Gastrocnemius medialis (tissue), 4 donors: ENCODE data around the gene TRIM49. TPM values are rescaled to one million over a fixed set of nuclear protein-coding genes. Genes with fewer than 3 reads are reported as not detected.
"Not testable (repeated sequence)": the region's sequence is repeated elsewhere in the genome, so short reads cannot be mapped to it uniquely, and the experiment has no call there.

Source experiments
- ATAC-seq, 2 donors: fragments of 150-250 bp; one replicate each; pipeline ENCODE4 v1.9.1; 2016
- DNase-seq, 2 donors: peaks; one replicate each; pipeline ENCODE4 v3.0.0-alpha.2; 2019
- H3K27ac ChIP-seq, 4 donors: fragments of 200-600 bp; sonication (generic); 1 replicate in 1 of 4; 2 replicates in 3 of 4; pipeline ENCODE4 v1.5.1; 2016 to 2018; ENCODE audit warnings: mild to moderate bottlenecking in 2 of 4, moderate library complexity in 1 of 4
- H3K27me3 ChIP-seq, 3 donors: fragments of 200-600 bp; sonication (generic) in 2 of 3; 1 replicate in 1 of 3; 2 replicates in 2 of 3; pipeline versions ENCODE4 v1.5.1 to v1.6.0; 2016 to 2019; ENCODE audit warnings: mild to moderate bottlenecking in 1 of 3, moderate library complexity in 1 of 3
- H3K36me3 ChIP-seq, 2 donors: fragments of 200-600 bp; sonication (generic) in 1 of 2; one replicate each; pipeline ENCODE4 v1.5.1; 2017 to 2018
- H3K4me1 ChIP-seq, 2 donors: fragments of 200-600 bp; sonication (generic) in 1 of 2; one replicate each; pipeline ENCODE4 v1.5.1; 2016 to 2017; ENCODE audit warnings: mild to moderate bottlenecking in 2 of 2
- H3K4me3 ChIP-seq, 4 donors: fragments of 200-600 bp; sonication (generic) in 3 of 4; 1 replicate in 1 of 4; 2 replicates in 3 of 4; pipeline ENCODE4 v1.5.1; 2016 to 2019; ENCODE audit warnings: mild to moderate bottlenecking in 2 of 4
- H3K9me3 ChIP-seq, 3 donors: fragments of 200-600 bp; sonication (generic) in 2 of 3; 1 replicate in 1 of 3; 2 replicates in 2 of 3; pipeline ENCODE4 v1.5.1; 2016 to 2019
- in situ Hi-C, 4 donors: fragments of 200-750 bp; cut with MboI; loops; one replicate each; pipeline versions ENCODE4 v1.15.0 to v1.8.0; 2017; ENCODE audit warnings: low sequenced_read_pairs in 4 of 4
- intact Hi-C: fragments of 100-400 bp; cut with DNase I; formaldehyde crosslinking; loops from one replicate; pipeline ENCODE4 v1.15.1; 2023; ENCODE audit warnings: low total_unique reads
- total RNA-seq, 4 donors: library from RNA; depleted of rRNA; stranded (reverse); fragments of >200 nt; gene quantifications; one replicate each; pipeline versions ENCODE4 v1.1.0 to v1.2.3, GENCODE V29; 2016

The TRIM49 gene, protein sequence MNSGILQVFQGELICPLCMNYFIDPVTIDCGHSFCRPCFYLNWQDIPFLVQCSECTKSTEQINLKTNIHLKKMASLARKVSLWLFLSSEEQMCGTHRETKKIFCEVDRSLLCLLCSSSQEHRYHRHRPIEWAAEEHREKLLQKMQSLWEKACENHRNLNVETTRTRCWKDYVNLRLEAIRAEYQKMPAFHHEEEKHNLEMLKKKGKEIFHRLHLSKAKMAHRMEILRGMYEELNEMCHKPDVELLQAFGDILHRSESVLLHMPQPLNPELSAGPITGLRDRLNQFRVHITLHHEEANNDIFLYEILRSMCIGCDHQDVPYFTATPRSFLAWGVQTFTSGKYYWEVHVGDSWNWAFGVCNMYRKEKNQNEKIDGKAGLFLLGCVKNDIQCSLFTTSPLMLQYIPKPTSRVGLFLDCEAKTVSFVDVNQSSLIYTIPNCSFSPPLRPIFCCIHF
- not detected for total RNA-seq

DNA sequence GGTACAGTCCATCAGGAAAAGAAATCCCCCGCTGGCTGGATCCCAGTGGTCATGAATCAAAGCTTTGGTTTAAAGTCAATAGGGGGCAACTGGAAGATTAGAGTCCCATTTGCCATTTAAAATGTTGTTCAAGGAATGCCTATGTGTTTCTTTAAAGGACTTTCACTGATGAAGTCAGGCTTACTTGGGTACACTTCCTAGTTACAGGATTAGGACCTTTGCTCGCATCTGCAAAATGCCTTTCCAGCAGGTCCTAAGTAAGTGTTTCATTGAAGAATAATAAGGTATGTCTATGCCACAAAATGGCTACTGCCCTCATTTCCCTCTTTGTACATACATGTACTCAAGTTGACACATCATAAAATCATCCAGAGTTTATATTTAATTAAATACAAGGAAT lies at the start of gene TRIM49:
Gene TRIM49, minus strand, starts transcription at position 101 of the 400 bp plus-strand sequence. CDS start 4,106 bp downstream, outside the sequence.
- H3K9me3 ChIP-seq, intact Hi-C loops, H3K4me1 ChIP-seq, H3K27ac ChIP-seq, DNase-seq, H3K4me3 ChIP-seq, H3K36me3 ChIP-seq, in situ Hi-C loops, H3K27me3 ChIP-seq, ATAC-seq: not testable (repeated sequence)

DNA sequence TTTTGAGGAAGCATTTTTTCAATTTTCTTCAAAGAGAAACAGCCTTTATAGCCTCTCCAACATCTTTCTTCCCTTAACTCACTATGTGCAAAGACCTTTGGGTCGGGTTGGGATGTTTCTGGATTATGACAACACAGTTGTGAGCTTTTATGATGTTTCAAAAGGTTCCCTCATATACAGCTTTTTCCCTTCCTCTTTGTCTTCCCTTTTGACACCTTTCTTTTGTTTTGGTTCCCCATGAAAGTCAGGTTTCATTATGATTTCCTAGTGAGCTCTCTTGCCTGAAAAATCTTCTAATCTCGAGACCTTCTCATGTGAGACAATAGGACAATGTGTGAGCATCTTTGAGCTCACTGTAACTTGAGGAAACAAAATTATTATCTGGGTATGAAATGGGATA lies 18.3 kb upstream of the TRIM49 start:
- in situ Hi-C loops, intact Hi-C loops, H3K36me3 ChIP-seq, H3K27ac ChIP-seq, H3K9me3 ChIP-seq, H3K4me1 ChIP-seq, H3K4me3 ChIP-seq, DNase-seq, H3K27me3 ChIP-seq, ATAC-seq: not testable (repeated sequence)

DNA sequence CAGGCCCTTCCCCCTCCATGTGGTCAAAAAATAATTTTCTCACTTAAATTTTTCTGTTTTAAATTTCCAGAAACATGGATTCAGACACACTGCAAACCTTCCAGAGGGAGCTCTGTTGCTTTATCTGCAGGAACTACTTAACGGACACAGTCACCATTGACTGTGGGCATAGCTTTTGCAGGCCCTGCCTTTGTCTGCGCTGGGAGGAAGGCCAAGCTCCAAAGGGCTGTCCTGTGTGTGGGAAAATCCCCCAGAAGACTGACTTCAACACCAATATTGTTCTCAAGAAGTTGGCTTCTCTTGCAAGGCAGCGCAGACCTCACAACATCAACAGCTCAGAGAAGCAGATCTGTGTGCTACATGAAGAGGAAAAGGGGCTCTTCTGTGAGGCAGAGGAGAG lies 11.6 kb upstream of the TRIM49 start:
- DNase-seq, H3K4me1 ChIP-seq, in situ Hi-C loops, H3K36me3 ChIP-seq, H3K27ac ChIP-seq, ATAC-seq, H3K27me3 ChIP-seq, H3K4me3 ChIP-seq, intact Hi-C loops, H3K9me3 ChIP-seq: not testable (repeated sequence)

DNA sequence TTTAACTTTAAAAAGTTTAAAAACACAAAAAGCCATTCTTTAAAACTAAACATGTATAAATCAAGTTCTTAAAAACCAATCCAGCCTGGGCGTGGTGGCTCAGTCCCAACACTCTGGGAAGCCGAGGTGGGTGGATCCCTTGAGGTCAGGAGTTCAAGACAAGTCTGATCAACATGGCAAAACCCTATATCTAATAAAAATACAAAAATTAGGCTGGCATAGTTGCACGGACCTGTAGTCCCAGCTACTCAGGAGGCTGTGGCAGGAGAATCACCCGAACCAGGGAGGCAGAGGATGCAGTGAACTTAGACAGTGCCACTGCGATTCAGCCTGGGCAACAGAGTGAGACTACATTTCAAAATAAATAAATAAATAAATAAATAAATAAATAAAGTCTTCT lies 5.2 kb upstream of the TRIM49 start:
- ATAC-seq, in situ Hi-C loops, H3K4me3 ChIP-seq, DNase-seq, H3K9me3 ChIP-seq, H3K36me3 ChIP-seq, H3K27me3 ChIP-seq, H3K4me1 ChIP-seq, H3K27ac ChIP-seq, intact Hi-C loops: not testable (repeated sequence)

DNA sequence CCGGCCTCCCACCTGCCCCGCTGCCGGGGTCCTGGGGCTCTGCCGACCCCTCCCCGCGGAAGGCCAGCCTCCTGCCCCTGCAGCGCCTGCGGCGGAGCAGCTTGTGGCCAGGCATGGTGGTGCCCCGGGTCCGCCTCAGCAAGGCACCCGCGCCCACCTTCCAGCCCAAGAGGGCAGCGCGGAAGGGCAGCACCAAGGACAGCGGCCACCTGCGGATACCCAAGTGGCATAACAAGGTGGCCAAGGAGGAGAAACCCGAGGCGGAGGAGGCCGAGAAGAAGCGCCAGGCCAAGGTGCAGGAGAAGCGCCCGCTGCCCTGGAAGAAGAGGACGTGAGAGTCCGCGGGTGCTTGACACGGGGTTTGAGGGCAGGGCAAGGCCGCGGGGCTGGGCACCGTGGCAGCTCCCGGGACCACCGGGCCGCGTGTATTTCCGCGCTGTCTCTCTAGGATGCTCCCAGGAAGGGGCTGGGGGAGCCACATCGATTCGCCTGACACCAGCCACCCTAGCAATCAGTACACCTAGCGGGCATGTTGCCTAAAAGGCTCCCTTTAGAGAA lies 20.8 kb downstream of the TRIM49 start:
- H3K27me3 ChIP-seq, in situ Hi-C loops, H3K36me3 ChIP-seq, DNase-seq, intact Hi-C loops, H3K27ac ChIP-seq, H3K4me3 ChIP-seq, H3K4me1 ChIP-seq, H3K9me3 ChIP-seq, ATAC-seq: not testable (repeated sequence)

DNA sequence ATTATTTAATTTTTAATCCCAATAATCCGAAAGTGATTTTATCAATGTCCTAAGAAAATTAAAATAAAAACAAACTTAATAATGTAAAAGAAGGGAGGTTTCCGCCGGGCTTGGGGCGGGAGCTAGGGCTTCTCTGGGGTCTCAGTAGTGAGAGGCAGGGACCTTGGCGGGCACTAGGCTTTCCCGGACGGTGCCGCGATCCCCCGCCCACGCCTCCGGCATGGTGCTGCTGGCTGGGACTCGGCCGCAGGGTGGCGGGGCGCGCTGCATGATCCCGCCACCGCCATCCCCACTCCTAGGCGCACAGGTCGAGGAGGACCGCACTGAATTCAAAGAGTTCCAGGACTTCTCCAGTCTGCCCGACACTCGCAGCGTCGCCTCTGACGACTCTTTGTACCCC lies 22.6 kb downstream of the TRIM49 start:
- ATAC-seq, H3K4me3 ChIP-seq, in situ Hi-C loops, H3K9me3 ChIP-seq, intact Hi-C loops, H3K27ac ChIP-seq, H3K36me3 ChIP-seq, H3K4me1 ChIP-seq, DNase-seq, H3K27me3 ChIP-seq: not testable (repeated sequence)

DNA sequence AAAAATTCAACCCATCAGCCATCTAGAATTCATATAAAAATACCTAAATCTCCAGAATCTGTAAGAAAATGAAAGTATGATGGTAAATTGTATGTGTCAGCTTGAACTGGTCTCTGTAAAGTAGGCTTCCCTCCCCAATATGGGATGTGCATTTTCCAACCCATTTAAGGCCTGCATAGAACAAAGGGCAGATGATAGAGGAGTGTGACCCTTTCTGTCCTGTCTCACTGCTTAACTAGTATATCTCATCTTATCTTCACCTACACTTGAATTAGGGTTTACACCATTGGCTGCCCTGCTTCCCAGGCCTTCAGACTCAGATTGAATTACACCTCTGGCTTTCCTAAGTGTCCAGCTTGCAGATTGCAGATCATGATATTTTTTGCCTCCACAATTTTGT lies 57.6 kb downstream of the TRIM49 start:
- in situ Hi-C loops, H3K9me3 ChIP-seq, H3K4me1 ChIP-seq, intact Hi-C loops, H3K36me3 ChIP-seq, H3K4me3 ChIP-seq, H3K27ac ChIP-seq, DNase-seq, ATAC-seq, H3K27me3 ChIP-seq: not testable (repeated sequence)

Other genes with a start within 250 kb of the TRIM49 start
- not detected for gene TRIM77, start 98.3 kb downstream of the TRIM49 start, total RNA-seq
- gene TRIM64B, start 69.9 kb upstream of the TRIM49 start, total RNA-seq: not detected
- not detected for gene TRIM49D1, start 113.7 kb upstream of the TRIM49 start, total RNA-seq
- not detected for gene TRIM49D2, start 115.5 kb upstream of the TRIM49 start, total RNA-seq
- not detected for gene TRIM64, start 157.5 kb upstream of the TRIM49 start, total RNA-seq
- gene TRIM49C, start 222.5 kb upstream of the TRIM49 start, total RNA-seq: not detected